GM12878 (cell line): ENCODE measurements around the gene MUC7. TPM values are rescaled to one million over a fixed set of nuclear protein-coding genes. Genes with fewer than 3 reads are reported as not detected.

ENCODE experiments used
- ATAC-seq: fragments of 200-7000 bp; cut with Tn5 transposase; 3 replicates; pipeline ENCODE4 v1.9.1; 2020; ENCODE audit warnings: mild to moderate bottlenecking, moderate library complexity
- BruUV-seq: library from RNA; stranded (reverse); fragments of 400-500 nt; replicated peaks from 2 replicates; lab custom pipeline; 2021; lab: Mats Ljungman, UMichigan
- CTCF ChIA-PET: fragments of 300-600 bp; sonication (Branson Sonifier 250); formaldehyde crosslinking; extraction: SDS; loops from one replicate; lab custom pipeline; 2021; ENCODE audit warnings: inconsistent platforms; lab: Yijun Ruan, JAX
- POLR2A ChIA-PET: fragments of 350-600 bp; formaldehyde crosslinking; extraction: SDS; loops from one replicate; lab custom pipeline; 2021; ENCODE audit warnings: inconsistent platforms; lab: Charles Lee
- RAD21 ChIA-PET: fragments of 300-600 bp; sonication (Branson Sonifier 250); formaldehyde crosslinking; loops from one replicate; lab custom pipeline; 2023; ENCODE audit warnings: antibody characterized with exemption; ENCODE audit not compliant: unreplicated experiment; lab: Charles Lee
- SMC1A ChIA-PET: fragments of 300-600 bp; sonication (Branson Sonifier 250); formaldehyde crosslinking; loops from one replicate; lab custom pipeline; 2023; ENCODE audit not compliant: unreplicated experiment, uncharacterized antibody; lab: Charles Lee
- DNase-seq: peaks from one replicate; pipeline ENCODE4 v3.0.0-alpha.2; 2011; ENCODE audit warnings: low read depth, low spot score
- FAIRE-seq: peaks from 3 replicates; lab custom pipeline; 2011; peaks lifted over from hg19 to GRCh38; lab: Jason Lieb, UNC
- H2AFZ ChIP-seq: 2 replicates; pipeline ENCODE4 v1.6.0; 2011; ENCODE audit warnings: low read depth, low read length, control low read depth; ENCODE audit not compliant: control insufficient read depth
- H3K27ac ChIP-seq: 2 replicates; pipeline ENCODE4 v1.5.1; 2011; ENCODE audit warnings: control low read depth; ENCODE audit not compliant: control insufficient read depth, insufficient read depth
- H3K27me3 ChIP-seq, 2 experiments: replicated peaks in 1 of 2; 2 replicates each; pipeline versions ENCODE4 v1.6.0 to v1.6.1; 2011; ENCODE audit warnings: low read length in 1 of 2; ENCODE audit not compliant: control insufficient read depth in 2 of 2, insufficient read depth in 2 of 2
- H3K36me3 ChIP-seq, 2 experiments: 2 replicates each; pipeline ENCODE4 v1.5.1; 2011; ENCODE audit warnings: low read length in 1 of 2; ENCODE audit not compliant: control insufficient read depth in 2 of 2, insufficient read depth in 2 of 2
- H3K4me1 ChIP-seq: 2 replicates; pipeline ENCODE4 v1.6.1; 2011; ENCODE audit warnings: mild to moderate bottlenecking, low read length, moderate library complexity, mixed read lengths; ENCODE audit not compliant: control insufficient read depth, insufficient read depth
- H3K4me2 ChIP-seq: 2 replicates; pipeline ENCODE4 v1.6.0; 2011; ENCODE audit warnings: control low read depth; ENCODE audit not compliant: control insufficient read depth, insufficient read depth
- H3K4me3 ChIP-seq: fragments of 200-600 bp; sonication (generic); 2 replicates; pipeline ENCODE4 v1.5.1; 2016
- H3K79me2 ChIP-seq: 2 replicates; pipeline ENCODE4 v1.6.0; 2011; ENCODE audit warnings: low read length; ENCODE audit not compliant: control insufficient read depth, insufficient read depth
- H3K9ac ChIP-seq: 2 replicates; pipeline ENCODE4 v1.8.0; 2011; ENCODE audit warnings: low read length, control low read depth, mixed read lengths; ENCODE audit not compliant: control insufficient read depth, insufficient read depth
- H3K9me3 ChIP-seq: replicated peaks from 3 replicates; pipeline ENCODE4 v1.5.1; 2011; ENCODE audit warnings: mild to moderate bottlenecking, low read length; ENCODE audit not compliant: control insufficient read depth, insufficient read depth
- H4K20me1 ChIP-seq: 2 replicates; pipeline ENCODE4 v1.6.0; 2011; ENCODE audit not compliant: control insufficient read depth, insufficient read depth
- BRCA1 ChIP-seq: IDR thresholded peaks from 2 replicates; pipeline ENCODE4 v1.6.1; 2011; ENCODE audit warnings: low read depth, low read length, improper control_type of control experiment
- CBX3 ChIP-seq: fragments of 200-600 bp; sonication (generic); IDR thresholded peaks from 2 replicates; pipeline ENCODE4 v1.6.1; 2016; ENCODE audit warnings: low read depth, borderline replicate concordance
- EP300 ChIP-seq, 2 experiments: fragments of 150-350 bp in 1 of 2; IDR thresholded peaks; 2 replicates each; pipeline ENCODE4 v1.6.1; 2011 to 2012; ENCODE audit warnings: low read depth in 2 of 2, low read length in 2 of 2, borderline replicate concordance in 1 of 2, improper control_type of control experiment in 1 of 2, inconsistent platforms in 1 of 2; ENCODE audit not compliant: control insufficient read depth in 1 of 2
- IKZF1 ChIP-seq: fragments of 450-650 bp; conservative IDR thresholded peaks from 2 replicates; pipeline ENCODE4 v1.6.1; 2017; ENCODE audit warnings: antibody characterized with exemption, mild to moderate bottlenecking
- IRF4 ChIP-seq: IDR thresholded peaks from 2 replicates; pipeline ENCODE4 v1.6.1; 2011; ENCODE audit warnings: low read depth, low read length
- MXI1 ChIP-seq: fragments of 150-350 bp; IDR thresholded peaks from 2 replicates; pipeline ENCODE4 v1.6.1; 2011; ENCODE audit warnings: low read depth, mild to moderate bottlenecking, inconsistent platforms, low read length, improper control_type of control experiment
- NR2C1 ChIP-seq: fragments of 450-650 bp; IDR thresholded peaks from 2 replicates; pipeline ENCODE4 v1.6.1; 2017; ENCODE audit warnings: antibody characterized with exemption, mild to moderate bottlenecking, moderate library complexity
- PAX8 ChIP-seq: fragments of 450-650 bp; IDR thresholded peaks from 2 replicates; pipeline ENCODE4 v1.6.1; 2017; ENCODE audit warnings: mild to moderate bottlenecking, moderate library complexity
- RBBP5 ChIP-seq: fragments of 200-600 bp; sonication (generic); conservative IDR thresholded peaks from 2 replicates; pipeline ENCODE4 v1.6.1; 2016
- TCF7 ChIP-seq: IDR thresholded peaks from 2 replicates; pipeline ENCODE4 v1.6.1; 2014; ENCODE audit warnings: antibody characterized with exemption, borderline replicate concordance
- WGBS: methylation state at CpG from one replicate; pipeline ENCODE4 v1.1.6; 2016; ENCODE audit warnings: low lambda C conversion rate; ENCODE audit not compliant: insufficient replicate concordance, insufficient coverage; ENCODE audit errors: missing lambda C conversion rate; 5-methylcytosine and 5-hydroxymethylcytosine counted together
- in situ Hi-C: fragments of 300-500 bp; cut with MboI; formaldehyde crosslinking; loops from 9 replicates; pipeline ENCODE4 v1.14.3; 2018; ENCODE audit warnings: mixed read lengths
- intact Hi-C: fragments of 100-400 bp; cut with micrococcal nuclease; formaldehyde crosslinking; loops from one replicate; pipeline ENCODE4 v1.14.2; 2022; ENCODE audit not compliant: unreplicated experiment
- polyA plus RNA-seq, 11 experiments: library from polyadenylated mRNA; depleted of rRNA in 4 of 11; unstranded in 6 of 11; stranded (reverse) in 5 of 11; fragments of >200 nt; fragmentation: Nextera tagmentation in 4 of 11; fragmentation: Illumina TruSeq in 1 of 11; extraction: Ambion mirVana in 4 of 11; extraction: Trizol in 1 of 11; gene quantifications; 1 replicate in 1 of 11; 2 replicates in 10 of 11; pipeline versions ENCODE4 v1.2.1 to v1.2.3, GENCODE V29; 2011 to 2016; ENCODE audit warnings: inconsistent platforms in 2 of 11, missing spikeins in 2 of 11, low read depth in 1 of 11
- total RNA-seq, 4 experiments: library from RNA; depleted of rRNA in 3 of 4; stranded (reverse); fragments of >200 nt in 3 of 4; fragmentation: Illumina TruSeq in 1 of 4; extraction: Trizol in 1 of 4; gene quantifications; 2 replicates each; pipeline versions ENCODE4 v1.2.1 to v1.2.3, GENCODE V29; 2013 to 2021
- TF ChIP-seq, protein P1 (sequence below): fragments of 150-350 bp; IDR thresholded peaks from 2 replicates; pipeline ENCODE4 v1.6.1; 2016; ENCODE audit warnings: low read depth, low read length
- TF ChIP-seq, protein P2 (sequence below): fragments of 150-350 bp; IDR thresholded peaks from 2 replicates; pipeline ENCODE4 v1.6.1; 2014; ENCODE audit warnings: mild to moderate bottlenecking, low read depth, low read length

The MUC7 gene
- total and polyA plus RNA-seq, 10 of the 15 experiments (the other 5 are each of a cell fraction or from before 2014, with no cell fraction given), result not detected

- Histone ChIP-seq H3K79me2 (no peaks in the 10 kb centered on the region), H3K9ac (no peak overlapping the region), H3K9me3 (no peaks in the 10 kb centered on the region), H3K4me3 (no peak overlapping the region), H3K4me2 (no peak overlapping the region)
- no peak for DNase-seq
- FAIRE-seq, result no peak
- ChIA-PET SMC1A (no interaction called here), POLR2A (no interaction called here)
- TF ChIP-seq MXI1 (no peak), TCF7 (no peak), RBBP5 (no peak), PAX8 (no peak)
- TF ChIP-seq, all 136 proteins: peak for 0
- no peak for ATAC-seq
- no peaks in the 10 kb centered on the region for H3K4me1 ChIP-seq
- no peaks in the 10 kb centered on the region for H4K20me1 ChIP-seq
- CTCF ChIA-PET, result interaction anchor here (0.7 to 1.2 kb wide), 2 partner anchors 15 to 203 kb away, joined by 3 read pairs; no protein-coding TSS in a partner anchor
- no peaks in the 10 kb centered on the region for H3K36me3 ChIP-seq
- intact Hi-C loops (no loop called here), in situ Hi-C loops (loop anchor here (25.0 kb wide), 1 partner anchor 831 kb away; no protein-coding TSS in a partner anchor)
- no peak overlapping the region for H3K27ac ChIP-seq
- RAD21 ChIA-PET, result no interaction called here
- H3K27me3 ChIP-seq, result no peaks in the 10 kb centered on the region; a peak in 1 of 4 replicates
- WGBS, result 0% methylated on average over 3 of the region's 3 CpGs
- BruUV-seq, result no TSS peak
- H2AFZ ChIP-seq, result no peak overlapping the region
Observed at GRCh38 chr4:70518716-70519115, 46.7 kb downstream of the MUC7 start.

DNA sequence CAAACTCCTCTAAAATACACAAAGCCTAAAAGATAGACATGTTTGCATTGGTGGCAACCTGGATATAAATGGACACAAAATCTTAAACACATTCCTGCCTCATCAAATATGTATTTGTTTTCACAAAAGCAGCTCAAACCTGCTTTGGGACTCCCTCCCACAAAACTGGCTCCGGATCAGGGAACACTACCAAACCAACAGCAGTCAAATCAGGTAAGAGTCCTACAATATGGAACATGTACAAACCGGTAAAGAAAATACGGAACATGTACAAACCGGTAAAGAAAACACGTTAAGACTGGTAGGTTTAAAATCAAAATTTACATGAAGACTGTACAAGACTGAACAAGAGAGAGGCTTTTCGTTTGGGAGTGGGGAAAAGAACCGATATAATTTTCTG is 50.6 kb downstream of the MUC7 start:
- ChIA-PET POLR2A (no interaction called here), CTCF (no interaction called here), RAD21 (no interaction called here), SMC1A (no interaction called here)
- 43% methylated on average over 7 of the region's 7 CpGs for WGBS
- no peak for ATAC-seq
- no peak overlapping the region for H3K27ac ChIP-seq
- no peak overlapping the region for H2AFZ ChIP-seq
- no peaks in the 10 kb centered on the region for H4K20me1 ChIP-seq
- no peaks in the 10 kb centered on the region for H3K27me3 ChIP-seq
- no TSS peak for BruUV-seq
- FAIRE-seq, result no peak
- no peak overlapping the region for H3K4me3 ChIP-seq
- no peak for DNase-seq
- in situ Hi-C loops (loop anchor here (25.0 kb wide), 1 partner anchor 835 kb away; no protein-coding TSS in a partner anchor), intact Hi-C loops (no loop called here)
- no peaks in the 10 kb centered on the region for H3K9me3 ChIP-seq
- no peaks in the 10 kb centered on the region for H3K36me3 ChIP-seq
- H3K9ac ChIP-seq, result no peak overlapping the region
- no peak overlapping the region for H3K4me2 ChIP-seq
- H3K4me1 ChIP-seq, result no peaks in the 10 kb centered on the region
- H3K79me2 ChIP-seq, result no peaks in the 10 kb centered on the region
- TF ChIP-seq IRF4, result no peak
- TF ChIP-seq, protein P1, sequence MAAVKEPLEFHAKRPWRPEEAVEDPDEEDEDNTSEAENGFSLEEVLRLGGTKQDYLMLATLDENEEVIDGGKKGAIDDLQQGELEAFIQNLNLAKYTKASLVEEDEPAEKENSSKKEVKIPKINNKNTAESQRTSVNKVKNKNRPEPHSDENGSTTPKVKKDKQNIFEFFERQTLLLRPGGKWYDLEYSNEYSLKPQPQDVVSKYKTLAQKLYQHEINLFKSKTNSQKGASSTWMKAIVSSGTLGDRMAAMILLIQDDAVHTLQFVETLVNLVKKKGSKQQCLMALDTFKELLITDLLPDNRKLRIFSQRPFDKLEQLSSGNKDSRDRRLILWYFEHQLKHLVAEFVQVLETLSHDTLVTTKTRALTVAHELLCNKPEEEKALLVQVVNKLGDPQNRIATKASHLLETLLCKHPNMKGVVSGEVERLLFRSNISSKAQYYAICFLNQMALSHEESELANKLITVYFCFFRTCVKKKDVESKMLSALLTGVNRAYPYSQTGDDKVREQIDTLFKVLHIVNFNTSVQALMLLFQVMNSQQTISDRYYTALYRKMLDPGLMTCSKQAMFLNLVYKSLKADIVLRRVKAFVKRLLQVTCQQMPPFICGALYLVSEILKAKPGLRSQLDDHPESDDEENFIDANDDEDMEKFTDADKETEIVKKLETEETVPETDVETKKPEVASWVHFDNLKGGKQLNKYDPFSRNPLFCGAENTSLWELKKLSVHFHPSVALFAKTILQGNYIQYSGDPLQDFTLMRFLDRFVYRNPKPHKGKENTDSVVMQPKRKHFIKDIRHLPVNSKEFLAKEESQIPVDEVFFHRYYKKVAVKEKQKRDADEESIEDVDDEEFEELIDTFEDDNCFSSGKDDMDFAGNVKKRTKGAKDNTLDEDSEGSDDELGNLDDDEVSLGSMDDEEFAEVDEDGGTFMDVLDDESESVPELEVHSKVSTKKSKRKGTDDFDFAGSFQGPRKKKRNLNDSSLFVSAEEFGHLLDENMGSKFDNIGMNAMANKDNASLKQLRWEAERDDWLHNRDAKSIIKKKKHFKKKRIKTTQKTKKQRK, result no peak
- TF ChIP-seq, protein P2, sequence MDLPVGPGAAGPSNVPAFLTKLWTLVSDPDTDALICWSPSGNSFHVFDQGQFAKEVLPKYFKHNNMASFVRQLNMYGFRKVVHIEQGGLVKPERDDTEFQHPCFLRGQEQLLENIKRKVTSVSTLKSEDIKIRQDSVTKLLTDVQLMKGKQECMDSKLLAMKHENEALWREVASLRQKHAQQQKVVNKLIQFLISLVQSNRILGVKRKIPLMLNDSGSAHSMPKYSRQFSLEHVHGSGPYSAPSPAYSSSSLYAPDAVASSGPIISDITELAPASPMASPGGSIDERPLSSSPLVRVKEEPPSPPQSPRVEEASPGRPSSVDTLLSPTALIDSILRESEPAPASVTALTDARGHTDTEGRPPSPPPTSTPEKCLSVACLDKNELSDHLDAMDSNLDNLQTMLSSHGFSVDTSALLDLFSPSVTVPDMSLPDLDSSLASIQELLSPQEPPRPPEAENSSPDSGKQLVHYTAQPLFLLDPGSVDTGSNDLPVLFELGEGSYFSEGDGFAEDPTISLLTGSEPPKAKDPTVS, result no peak
- TF ChIP-seq IKZF1, result no peak
- no peak for TF ChIP-seq EP300 (IDR thresholded peaks at IDR 0.05; ENCODE audit: borderline replicate concordance in 1 of 2, control insufficient read depth in 1 of 2, low read depth in 2 of 2, low read length in 2 of 2)
- no peak for TF ChIP-seq CBX3
- TF ChIP-seq BRCA1, result no peak
- no peak for TF ChIP-seq NR2C1
